LHCN-M2 (cell line): ENCODE measurements around the gene RIN2. TPM values are rescaled to one million over a fixed set of nuclear protein-coding genes. Genes with fewer than 3 reads are reported as not detected.

Experiments
- DNase-seq: peaks from one replicate; pipeline ENCODE4 v3.0.0-alpha.2; 2012; ENCODE audit warnings: low read depth
- total RNA-seq: library from RNA; depleted of rRNA; stranded (reverse); fragments of >200 nt; gene quantifications from 2 replicates; pipeline ENCODE4 v1.2.3, GENCODE V29; 2014

RIN2 gene
- total RNA-seq, 1 experiment from 2014 or later, result 73.6 TPM

- no peak for DNase-seq
Observed at GRCh38 chr20:19761841-19762240, 3.8 kb downstream of the RIN2 start.

GRCh38 chr20:19764207-19764606 is 6.1 kb downstream of the RIN2 start:
- peak; percentile 26 for DNase-seq

GRCh38 chr20:19765266-19765665 is 7.2 kb downstream of the RIN2 start:
- DNase-seq, result no peak

GRCh38 chr20:19765913-19766312 is 7.9 kb downstream of the RIN2 start:
- DNase-seq, result no peak

DNA sequence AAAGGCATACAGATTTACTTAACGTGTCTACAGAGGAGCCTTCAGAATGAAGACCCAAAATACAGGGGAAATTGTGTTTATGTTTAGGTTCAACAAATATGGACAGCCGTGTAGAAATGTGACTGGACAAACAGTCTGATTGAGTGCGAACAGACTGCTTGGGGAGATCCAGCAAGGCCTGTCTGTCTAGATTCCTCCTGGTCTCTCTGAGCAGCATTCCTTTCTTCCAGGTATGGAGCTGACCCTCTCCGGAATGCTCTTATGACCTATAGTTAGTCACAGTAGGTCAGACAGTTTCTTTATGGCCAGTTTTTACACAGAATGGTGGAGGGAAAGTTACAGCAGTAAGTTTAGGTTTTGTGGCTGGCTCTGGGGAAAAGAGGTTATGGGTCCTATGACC is 9.0 kb downstream of the RIN2 start:
- DNase-seq, result no peak

GRCh38 chr20:19768325-19768842 is 10.3 kb downstream of the RIN2 start:
- DNase-seq, result no peak

DNA sequence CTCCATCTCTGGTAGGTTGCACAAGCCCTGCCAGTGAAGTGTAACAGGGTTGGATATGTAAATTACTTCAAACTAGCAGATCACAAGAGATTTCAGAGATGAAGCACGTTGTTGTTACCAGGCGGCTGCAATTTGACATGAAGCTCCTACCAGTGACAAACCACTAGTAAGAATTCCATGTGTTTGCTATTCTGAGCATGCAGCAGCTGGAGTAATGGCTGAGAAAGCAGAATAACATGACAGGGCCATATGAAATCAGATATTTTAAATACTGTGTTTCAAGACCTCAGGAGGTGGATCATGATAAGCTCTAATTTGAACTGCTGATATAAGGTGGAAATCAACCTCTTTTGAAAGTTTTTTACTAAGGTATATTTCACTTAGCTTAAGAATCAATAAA is 11.4 kb downstream of the RIN2 start:
- DNase-seq, result no peak

DNA sequence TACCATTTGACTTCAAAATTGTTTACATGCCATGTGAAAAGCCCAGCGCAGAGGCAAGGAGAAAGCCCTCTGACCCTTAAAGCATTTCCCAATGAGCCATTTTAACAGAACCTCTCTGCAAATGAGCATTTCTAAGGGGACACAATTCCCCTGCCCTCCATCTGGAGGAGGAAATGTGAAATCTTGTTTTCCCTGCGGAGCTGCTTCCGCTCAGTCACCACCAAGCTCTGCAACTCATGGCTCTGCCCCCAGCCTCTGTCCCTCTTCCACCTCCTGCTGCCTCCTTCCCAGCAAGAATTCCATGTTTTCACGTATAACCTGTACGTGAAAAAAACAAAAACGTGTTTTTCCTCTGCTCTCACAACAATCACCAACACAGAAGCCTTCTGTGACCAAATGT is 12.3 kb downstream of the RIN2 start:
- DNase-seq, result no peak

GRCh38 chr20:19771031-19771430 is 13.0 kb downstream of the RIN2 start:
- DNase-seq, result no peak

GRCh38 chr20:19773471-19773870 is 15.4 kb downstream of the RIN2 start:
- DNase-seq, result no peak

GRCh38 chr20:19774135-19774933 is 16.3 kb downstream of the RIN2 start:
- DNase-seq, result no peak

DNA sequence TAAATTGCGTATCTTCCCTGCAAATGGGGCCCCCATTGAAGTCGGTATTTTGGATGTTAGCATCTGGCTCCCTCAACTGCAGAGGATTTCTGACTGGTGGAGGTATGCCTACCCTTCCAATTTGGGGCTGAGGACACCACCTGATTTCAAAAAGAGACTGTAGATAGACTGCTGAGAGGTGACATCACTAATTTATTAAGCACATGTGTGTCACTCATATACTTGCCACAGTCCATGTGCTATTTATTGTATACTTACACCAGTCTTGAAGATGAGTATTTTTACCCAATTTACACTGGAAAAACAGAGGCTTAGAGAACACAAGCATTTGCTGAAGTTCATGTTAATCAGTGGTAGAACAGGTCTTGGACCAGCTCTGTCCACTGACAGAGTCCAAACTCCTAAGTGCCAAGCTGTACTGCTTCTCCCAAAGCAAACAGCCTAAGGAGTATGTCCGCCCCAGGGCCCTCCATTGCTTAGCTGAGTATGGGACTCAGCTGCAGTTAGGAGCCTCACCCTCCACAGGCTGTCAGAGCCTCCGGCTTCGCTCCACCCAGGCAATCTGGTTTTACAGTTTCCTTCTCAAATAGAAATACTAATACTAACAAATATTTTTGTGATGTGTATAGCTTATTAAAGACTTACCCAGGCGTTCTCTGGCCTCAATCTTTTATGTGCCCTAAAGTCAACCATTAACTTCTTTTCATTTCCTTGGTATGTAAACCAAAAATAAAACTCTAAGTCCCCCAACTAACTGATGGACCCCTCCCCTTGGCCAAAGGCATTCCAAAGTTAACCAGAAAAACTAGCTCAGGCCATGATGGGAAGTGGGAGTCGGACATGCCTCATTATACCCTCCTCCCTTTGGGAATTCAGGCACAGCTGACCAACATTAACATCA is 17.5 kb downstream of the RIN2 start:
- peak; percentile 42 for DNase-seq

GRCh38 chr20:19777315-19777714 is 19.3 kb downstream of the RIN2 start:
- DNase-seq, result no peak

DNA sequence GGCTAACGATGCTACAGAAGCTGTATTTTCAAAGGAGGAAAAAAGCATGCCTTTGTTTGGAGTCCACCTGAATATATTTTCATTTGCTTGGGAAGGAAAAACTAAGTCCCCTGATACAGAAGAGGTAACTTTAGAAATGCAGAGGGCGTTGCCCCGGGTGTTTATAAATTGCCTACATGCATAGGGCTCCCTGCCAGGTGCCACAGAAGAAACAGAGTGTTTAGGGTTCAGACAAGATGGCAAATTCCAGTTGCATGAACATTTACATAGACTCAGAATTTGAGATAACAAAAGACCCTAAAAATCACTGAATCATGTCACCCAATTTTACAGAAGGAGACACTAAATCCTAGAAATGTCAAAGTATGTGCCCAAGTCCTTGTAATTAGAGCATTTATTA is 19.9 kb downstream of the RIN2 start:
- no peak for DNase-seq

DNA sequence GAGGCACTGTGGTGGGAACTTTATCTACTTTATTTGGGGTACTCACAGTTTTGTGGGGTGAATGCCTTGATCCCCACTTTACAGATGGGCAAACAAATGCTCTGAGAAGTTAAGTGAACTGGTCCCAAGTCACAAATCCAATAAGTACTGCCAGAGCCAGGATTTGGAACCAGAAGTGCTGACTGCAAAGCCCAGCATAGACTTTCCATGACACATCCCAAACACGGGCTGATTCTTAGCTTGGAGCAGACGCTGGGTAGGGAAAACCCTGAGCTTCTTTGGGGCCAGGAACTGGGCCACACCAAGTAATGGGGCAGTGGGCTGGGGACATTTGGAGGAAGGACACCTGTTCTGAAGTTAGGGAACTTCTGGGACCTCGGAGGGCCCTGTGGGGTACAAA is 20.3 kb downstream of the RIN2 start:
- no peak for DNase-seq

GRCh38 chr20:19779634-19780033 is 21.6 kb downstream of the RIN2 start:
- DNase-seq, result no peak

GRCh38 chr20:19780261-19780660 is 22.2 kb downstream of the RIN2 start:
- DNase-seq, result no peak

DNA sequence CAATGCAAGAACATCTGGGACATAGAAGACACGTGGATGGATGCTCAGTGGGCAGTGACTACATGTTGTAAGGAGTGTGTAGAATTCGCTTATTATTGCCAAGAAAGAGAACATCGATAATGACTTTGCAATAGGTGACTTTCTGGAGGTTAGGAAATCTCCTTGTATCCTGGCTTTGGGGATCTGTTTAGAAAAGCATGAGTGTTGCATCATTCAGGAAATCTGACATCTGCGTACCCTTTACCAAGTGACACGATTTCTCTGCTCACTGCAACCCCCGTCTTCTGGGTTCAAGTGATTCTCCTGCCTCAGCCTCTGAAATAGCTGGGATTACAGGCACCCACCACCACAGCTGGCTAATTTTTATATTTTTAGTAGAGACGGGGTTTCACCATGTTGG is 23.2 kb downstream of the RIN2 start:
- no peak for DNase-seq

DNA sequence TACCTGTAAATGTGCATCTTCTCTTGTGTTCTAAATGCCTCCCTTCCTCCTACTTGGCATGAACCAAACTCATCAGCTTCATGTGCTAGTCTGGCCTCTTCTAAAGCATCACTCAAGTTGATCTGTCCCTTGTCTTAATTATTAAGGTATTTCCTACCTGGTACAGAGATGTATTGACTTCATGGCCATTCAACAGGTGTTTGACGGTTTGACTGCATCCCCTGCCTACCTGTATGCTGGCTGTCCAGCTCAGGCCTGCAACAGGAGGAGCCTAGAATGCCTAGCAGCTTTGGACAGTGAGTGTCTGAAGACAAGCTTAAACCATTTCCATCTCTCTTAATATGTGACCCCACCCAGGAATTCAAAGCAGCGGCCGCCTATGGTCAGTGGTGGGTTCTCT is 24.6 kb downstream of the RIN2 start:
- DNase-seq, result no peak

DNA sequence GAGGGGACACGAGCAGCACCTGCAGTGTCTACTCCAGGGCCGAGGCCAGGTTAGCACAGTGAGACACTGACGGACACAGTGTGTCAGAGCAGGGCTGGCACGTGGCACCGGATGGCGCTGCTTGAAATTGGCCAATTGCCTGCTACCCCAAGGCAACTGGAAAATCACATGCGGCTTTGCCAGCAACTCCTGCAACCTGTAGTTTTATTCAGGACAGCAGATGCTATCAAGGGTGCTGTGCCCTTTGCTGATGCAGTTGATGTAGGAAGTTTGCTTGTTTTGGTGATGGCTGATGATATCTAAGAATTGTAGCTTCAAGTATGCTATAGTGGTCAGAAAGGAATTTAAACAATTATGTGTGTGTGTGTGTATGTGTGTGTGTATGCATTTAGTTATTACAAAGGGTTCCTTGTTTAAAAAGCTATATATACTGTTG is 25.9 kb downstream of the RIN2 start:
- peak; percentile 54 for DNase-seq

- peak; percentile 91 for DNase-seq
Observed at GRCh38 chr20:19784511-19785172, 26.6 kb downstream of the RIN2 start.
